ENCODE results near the gene IZUMO4.
A peak's percentile ranks its signal among the peaks of the same experiment; 100 is the strongest.

The IZUMO4 gene

DNA sequence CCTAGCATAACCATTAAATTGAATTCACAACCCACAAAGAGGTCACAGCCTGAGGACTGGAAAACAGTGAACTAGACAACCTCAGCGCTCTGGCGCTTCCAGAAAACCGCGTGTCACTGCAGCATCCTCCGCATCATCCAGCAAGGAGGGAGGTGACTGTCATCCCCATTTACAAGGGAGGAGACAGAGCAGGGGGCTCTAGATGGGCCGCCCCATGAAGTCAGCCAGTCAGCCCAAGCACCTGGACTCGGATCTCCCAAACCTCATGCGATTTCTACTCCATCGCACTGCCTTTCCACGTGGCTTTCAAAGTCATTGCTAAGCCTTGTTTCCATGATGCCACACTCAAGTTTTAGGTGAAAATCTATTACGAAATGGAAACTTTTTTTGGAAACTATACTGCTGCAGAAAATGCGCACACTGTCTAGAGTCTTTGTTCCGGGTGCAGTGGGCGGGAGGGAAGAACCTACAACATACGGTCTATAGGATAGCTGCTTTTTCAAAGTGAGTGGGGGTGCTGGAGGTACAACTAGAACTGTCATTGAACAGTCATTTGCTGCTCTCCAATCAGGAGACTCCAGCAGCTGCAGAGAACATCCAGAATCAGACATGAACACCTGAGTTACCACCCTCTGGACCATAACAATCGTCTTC, 51.9 kb downstream of the IZUMO4 start:
- Mint-ChIP-seq H3K4me1 (ENCODE audit: low read depth) (peaks cover 35% of the 10 kb centered on the region), H3K27ac (peak overlapping the region; percentile 55), H3K4me3 (peak overlapping the region; percentile 14), H3K36me3 (ENCODE audit: low read depth) (peaks cover 8% of the 10 kb centered on the region), H3K27me3 (ENCODE audit: low read depth) (no peaks in the 10 kb centered on the region), H3K9me3 (no peaks in the 10 kb centered on the region)

Data from T-helper 1 cell treated with Interleukin-12 subunit alpha and Interleukin-12 subunit beta and Interleukin-4 antibody, amounts not matched to agents 30 μg/mL and 1 μg/mL, for 36 hours (primary cell).